NCI-H2196 (cell line): ENCODE results near the gene NHSL1.

Experiments
- DNase-seq: peaks from one replicate; lab custom pipeline; 2025; ENCODE audit not compliant: unreplicated experiment; lab: John Stamatoyannopoulos, UW

NHSL1 gene

DNA sequence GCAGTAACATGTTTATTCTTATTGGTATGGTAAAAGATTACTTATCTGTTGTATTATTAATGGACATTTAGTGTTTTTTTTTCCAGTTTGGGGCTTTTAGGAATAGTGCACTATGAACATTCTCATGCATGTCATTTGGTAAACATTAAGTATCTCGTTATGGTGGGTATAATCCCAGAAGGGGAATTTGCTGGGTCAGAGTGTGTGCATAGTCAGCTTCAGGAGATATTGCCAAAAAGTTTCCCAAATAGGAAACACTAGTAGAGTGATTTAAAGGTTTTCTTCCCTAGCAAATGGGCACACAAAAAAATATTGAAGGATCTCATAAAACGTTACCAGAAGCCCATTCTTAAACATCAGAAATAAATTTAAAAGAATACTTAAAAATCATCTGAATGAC lies 25.2 kb upstream of the NHSL1 start:
- DNase-seq = no peak

DNA sequence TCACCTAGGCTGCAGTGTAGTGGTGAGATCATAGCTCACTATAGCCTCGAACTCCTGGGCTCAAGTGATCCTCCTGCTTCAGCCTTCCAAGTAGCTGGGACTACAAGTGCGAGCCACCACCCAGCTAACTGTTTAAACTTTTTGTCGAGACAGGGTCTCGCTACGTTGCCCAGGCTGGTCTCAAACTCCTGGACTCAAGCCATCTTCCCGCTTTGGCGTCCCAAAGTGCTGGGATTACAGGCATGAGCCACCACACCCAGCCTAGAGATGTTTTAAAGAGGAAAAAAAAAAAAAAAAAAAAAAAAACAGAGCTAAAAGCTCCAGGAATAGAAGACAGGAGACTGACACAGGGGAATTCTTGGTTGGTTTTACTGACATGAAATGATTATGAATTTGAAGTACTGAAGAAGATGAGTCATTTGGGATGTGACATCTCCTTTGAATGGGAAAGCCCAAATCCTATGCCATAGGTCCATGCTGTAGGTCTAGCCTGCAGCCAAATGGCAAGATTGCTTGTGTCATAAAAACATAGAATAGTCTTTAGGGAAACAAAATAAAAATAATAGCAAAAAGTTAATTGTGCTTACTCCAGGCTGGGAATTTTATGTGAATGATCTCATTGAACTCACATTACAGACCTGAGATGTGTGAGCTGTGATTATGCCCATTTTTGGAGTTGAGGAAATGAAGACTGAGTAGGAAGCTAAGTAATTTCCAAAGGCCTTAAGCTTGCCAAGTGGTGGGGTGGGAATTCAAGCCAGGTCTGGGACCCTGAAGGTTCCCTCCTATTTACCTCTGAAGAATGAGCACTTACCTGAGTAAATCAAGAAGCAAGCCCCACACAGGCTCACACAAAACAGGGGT lies 24.3 kb upstream of the NHSL1 start:
- DNase-seq = no peak

DNA sequence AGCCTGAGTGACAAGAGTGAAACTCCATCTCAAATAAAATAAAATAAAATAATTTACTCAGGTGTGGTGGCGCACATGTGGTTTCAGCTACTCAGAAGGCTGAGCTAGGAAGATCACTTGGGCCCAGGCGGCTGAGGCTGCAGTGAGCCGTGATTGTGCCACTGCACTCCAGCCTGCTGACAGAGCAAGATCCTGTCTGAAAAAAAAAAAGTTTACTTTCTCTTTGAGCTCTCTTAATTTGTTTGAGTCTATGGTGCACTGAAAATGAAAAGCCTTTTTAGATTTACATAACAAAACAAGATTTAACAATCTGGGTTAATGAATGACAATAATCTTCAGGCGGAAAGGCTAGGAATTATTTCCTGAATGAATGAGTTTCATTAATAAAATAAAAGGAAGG lies 23.3 kb upstream of the NHSL1 start:
- DNase-seq = no peak

DNA sequence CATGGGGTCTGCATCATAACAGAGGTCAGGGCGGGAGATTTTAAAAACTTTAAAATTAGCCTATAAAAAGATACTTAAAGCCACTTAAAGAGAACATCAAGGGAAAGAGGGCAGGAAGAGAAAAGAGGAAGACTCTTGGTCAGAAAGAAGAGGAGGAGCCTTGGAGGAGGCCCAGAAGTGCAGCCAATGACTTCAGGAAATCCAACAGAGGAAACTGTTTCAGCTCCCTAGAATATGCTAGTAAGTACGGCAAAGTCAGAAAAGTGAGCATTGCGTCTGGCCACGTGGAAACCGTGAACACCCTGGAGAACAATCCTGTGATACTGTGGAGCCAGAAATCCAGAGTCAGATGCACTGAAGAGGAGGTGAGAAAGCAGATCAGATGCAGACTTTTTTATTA lies 22.5 kb upstream of the NHSL1 start:
- DNase-seq = no peak

DNA sequence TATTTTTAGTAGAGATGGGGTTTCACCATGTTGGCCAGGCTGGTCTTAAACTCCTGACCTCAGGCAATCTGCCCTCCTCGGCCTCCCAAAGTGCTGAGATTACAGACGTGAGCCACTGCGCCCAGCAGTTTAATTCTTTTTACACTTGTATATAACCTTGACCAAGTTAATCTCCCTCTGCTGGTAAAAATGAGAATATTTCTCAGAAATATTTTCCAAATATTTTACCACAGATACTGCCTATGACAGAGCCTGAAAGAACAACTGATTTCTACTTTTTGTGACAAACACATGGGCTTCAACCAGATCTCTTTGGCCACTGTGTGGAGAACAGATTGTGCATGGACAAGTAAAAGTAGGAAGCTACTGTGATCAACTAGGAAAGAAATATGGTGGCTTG lies 21.2 kb upstream of the NHSL1 start:
- DNase-seq = no peak

DNA sequence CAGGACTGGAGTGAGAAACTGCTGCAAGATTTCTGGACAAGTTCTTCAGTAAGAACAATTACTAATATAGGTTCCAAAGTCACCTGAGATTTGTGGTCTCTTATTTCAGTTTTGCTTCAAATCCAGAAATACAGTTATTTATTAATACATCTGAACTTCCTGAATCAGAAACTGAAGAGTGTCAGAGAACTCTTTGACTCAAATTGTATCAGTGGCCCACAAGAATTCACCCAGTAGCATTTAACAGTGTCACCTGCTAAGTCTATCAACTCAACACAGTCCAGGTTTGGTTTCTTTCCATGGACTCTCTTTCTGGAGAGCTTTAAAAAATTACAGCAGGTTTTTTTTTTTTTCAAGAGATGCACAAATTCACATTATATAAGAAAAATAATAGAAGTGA lies 18.8 kb upstream of the NHSL1 start:
- DNase-seq = no peak

DNA sequence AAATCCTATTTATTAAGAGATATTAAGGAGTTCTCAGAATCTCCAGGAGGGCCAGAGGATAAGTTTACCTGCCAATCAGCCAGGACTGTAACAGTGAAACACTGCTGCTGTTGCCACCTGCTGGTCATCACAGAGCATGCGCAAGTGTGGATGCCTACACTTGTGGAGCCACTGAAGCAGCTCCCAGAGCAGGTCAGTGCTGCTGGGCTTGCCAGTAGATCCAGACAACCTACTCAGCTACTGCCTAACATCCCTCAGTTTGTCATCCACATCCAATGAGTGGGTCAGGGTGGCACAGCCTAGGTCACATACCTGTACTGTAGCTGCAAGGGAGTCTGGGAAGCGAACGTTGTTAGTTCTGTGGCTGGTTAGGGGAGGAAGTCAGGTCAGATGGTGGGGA lies 18.3 kb upstream of the NHSL1 start:
- DNase-seq = no peak

DNA sequence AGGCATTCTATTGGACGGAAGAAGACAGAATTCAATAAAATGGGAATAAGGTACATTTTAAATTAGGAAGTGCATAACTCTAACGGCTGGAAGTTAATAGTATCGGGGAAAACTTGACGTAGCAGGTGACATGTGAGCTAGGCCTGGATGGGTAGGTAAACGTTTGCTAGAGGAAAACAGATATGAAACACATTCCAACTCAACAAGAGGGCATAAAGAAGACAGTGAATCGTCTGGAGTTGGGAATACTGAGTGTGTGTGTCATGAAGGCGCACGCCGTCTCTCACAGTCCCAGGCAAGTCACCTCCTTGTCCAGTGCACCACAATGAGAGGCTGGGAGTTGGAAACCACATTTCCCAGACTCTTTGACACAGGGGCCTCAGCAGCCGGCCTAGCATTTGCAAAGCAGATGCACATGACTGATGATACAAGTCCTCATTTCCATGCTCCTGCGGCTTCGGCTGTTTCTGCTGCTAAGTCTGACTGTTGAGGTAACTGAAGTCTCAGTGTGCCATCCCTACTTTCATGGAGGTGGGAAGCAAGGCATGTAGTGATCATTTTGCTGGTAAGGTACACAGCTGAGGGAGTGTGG lies 16.5 kb upstream of the NHSL1 start:
- DNase-seq = no peak

DNA sequence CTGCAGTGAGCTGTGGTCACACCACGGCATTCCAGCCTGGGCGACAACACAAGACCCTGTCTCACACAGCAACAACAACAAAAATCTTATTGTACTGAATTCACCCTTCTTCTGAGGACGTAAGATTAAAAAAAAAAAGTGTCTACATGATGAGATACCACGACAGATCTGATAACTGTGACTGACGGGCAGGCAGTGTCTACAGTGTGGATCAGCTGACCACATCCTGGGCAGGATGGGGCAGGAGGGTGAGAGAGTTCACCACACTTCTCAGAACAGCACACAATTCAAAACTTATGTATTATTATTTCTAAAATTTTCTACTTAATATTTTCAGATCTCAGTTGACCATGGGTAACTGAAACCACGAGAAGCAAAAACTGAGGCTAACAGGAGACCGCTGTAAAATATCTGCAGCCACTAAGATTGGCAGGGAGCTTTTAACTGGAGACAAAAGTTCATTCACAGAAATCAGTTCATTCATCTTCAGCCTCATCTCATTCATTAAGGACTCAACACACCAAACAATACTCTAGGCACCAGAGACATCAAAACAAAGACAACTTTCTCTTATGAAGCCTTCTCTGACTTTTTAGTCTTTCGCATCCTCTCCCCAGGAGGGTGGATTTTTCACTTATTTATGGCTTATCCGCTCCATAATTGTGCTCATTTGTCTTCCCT lies 15.7 kb upstream of the NHSL1 start:
- no peak for DNase-seq

DNA sequence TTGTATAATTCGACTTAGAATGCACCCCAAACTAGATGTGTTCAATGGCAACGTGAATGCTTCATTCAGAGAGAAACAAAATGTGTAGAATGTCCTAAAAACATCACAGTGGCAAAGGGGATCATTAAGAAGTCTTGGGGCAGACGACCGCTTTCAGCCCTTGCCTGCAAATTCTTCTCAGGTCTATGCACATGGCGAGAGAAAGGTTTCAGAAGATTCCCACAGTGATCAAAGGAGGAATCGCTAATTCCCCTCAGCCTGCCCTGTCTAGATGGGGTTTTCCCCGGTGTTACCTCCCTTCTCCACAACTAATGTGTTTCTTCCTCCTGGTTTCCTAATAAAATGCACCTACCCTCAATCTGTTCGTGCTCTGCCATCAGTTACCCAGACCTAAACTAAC lies 13.3 kb upstream of the NHSL1 start:
- no peak for DNase-seq

DNA sequence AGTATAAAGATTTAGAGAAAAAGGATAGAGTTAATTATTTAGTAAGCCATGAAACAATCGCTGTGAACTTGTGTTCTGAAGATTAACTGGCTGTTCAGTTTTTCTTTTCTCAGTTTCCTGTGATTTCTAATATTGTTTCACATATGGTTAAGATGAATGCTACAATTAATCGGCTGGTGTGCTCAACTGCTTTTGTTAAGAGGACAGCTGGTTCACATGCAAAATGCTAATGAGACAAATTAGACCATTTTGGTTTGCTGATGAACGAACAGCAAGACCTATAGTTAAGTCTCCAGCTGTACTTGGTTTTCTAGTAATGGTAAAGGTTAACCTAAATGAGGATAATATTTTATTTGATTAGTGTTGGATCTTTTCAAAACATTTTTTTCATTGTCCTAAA lies 10.8 kb upstream of the NHSL1 start:
- no peak for DNase-seq

DNA sequence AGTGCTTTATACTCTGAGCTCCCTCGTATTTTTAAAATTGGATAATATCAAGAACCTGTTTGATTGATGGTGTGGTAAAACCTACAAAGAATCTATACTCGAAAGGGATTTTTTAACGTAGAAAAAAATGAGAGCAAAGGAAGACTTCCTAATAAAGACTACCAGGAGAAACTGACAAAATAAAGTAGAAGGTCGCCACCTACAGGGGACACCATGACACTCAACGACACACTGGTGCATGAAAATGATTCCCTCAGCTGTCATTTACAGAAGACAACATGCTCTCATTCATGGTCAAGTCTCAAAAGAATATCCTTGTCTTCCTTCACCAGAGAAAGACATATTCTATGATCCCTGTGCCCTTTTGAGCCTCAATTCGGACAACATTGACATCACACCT lies 10.1 kb upstream of the NHSL1 start:
- DNase-seq = peak; percentile 14

DNA sequence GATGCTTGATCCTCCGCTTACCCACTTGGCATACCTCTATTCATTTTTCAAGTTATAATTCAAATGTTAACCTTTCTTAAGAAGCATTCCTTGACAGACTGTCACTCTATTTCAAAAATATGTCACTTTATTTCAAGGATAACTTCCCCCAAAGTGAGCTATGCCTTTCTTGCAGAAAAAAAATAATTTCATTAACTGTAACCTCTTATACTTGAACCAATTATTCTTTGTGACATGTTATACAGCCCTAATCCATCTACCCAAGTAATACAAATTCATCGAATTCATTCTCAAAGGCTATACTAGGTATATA lies 9.3 kb upstream of the NHSL1 start:
- no peak for DNase-seq

DNA sequence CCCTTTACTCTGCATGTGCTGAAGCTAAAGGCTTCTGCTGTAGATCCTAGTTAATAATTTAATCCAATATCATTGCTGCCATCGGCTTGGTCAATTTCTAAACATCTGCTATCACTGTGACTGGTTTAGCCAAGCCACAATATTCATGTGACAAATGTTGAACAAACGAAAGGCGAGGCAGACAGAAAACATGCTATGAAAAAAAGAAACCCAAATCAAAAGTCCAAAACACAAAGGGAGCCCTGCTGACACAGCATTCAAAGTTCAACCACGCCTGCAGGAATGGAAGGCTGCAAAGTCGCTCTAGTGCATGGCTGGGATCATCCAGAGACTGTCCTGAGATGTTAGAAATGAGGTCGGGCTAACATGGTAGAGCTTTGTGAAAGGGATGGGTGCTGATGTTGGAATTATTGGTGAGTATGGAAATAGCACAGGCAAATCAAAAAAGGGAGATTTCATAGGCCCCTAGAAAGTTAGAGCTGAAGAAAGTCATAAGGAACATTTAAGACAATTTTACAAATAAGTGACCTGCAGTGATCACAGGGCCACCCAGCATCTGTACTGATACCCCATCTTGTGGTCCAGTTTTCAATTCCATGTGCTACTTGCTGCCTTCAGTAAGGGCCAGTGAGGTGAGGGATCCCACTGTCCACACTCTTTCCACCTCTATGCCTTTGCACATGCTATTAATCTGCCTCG lies 8.8 kb upstream of the NHSL1 start:
- DNase-seq = no peak

DNA sequence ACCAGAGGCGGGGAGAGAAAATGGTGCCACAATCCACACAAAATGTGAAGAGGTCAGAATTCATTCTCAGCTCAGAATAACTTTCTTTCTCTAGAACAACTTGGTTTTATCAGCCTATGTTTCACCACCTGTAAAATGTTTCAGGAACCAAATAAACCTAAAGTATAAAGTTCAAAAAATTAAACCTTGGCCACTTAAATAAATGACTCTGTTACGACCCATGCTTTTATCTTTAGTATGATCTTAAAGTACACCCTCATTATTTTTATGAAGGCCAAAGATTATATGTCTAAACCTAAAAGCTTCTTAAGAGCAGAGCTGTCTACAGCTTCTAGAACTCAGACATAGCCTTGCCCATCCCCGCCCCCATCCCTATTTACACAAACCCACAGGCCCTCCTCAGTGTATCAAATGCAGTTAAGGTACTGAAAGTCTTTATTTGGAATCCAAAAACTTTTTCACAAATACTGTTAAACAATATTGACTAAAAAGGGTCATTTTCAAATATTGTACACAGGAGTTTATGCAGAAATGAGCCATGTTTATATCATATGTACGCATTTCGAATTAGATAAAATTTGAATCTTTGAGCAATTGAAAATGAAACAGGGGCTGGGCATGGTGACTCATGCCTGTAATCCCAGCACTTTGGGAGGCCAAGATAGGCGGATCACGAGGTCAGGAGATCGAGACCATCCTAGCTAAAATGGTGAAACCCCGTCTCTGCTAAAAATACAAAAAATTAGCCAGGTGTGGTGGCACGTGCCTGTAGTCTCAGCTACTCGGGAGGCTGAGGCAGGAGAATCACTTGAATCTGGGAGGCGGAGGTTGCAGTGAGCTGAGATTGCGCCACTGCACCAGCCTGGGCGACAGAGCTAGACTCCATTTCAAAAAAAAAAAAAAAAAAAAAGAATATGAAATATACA lies 5.7 kb upstream of the NHSL1 start:
- DNase-seq = no peak

DNA sequence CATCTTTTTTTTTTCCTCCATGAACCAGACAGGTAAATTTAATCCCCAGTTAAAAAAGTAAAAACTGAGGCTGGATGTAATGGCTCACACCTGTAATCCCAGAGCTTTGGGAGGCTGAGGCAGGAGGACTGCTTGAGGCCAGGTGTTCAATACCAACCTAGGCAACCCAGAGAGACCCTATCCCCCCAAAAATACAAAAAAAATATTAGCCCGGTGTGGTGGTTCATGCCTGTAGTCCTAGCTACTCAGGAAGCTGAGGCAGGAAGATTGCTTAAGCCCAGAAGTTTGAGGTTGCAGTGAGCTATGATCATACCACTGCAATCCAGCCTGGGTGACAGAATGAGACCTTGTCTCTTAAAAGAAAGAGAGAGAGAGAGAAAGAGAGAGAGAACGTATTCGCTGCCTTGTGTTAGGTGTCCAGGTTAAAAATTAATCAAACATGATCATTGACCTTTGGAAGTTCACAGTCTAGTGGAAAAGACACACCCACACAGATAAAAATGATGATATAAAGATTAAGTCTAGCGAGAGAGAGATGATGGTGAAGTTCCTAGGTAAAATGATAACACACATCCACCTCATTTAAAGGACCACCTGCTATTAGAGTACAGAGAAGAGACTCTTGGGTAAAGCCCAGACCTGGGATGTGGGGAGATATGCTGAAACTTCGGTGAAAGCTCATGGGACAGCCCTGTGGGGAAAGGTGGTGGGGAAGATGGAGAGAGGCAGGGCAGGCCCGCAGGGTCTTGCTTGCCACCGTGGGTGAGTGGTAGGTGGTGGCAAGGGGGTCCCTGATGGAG lies 4.8 kb upstream of the NHSL1 start:
- DNase-seq = no peak

DNA sequence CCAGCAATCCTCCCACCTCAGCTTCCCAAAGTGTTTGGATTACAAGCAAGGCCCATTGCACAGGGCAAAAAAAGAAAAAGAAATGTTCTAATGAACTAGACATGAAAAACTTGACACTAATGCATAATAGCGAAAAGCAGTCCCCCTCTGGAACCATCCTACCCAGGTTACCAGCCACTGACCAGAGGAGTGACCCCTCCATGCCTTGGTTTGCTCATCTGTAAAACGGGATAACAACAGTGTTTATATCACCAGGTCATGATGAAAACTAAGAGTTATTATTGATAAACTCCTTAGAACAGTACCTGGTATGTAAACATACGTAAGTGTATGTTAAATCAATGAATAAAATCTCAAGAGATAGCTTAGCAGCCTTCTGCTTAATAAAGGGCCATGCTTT lies 3.3 kb upstream of the NHSL1 start:
- DNase-seq = no peak

DNA sequence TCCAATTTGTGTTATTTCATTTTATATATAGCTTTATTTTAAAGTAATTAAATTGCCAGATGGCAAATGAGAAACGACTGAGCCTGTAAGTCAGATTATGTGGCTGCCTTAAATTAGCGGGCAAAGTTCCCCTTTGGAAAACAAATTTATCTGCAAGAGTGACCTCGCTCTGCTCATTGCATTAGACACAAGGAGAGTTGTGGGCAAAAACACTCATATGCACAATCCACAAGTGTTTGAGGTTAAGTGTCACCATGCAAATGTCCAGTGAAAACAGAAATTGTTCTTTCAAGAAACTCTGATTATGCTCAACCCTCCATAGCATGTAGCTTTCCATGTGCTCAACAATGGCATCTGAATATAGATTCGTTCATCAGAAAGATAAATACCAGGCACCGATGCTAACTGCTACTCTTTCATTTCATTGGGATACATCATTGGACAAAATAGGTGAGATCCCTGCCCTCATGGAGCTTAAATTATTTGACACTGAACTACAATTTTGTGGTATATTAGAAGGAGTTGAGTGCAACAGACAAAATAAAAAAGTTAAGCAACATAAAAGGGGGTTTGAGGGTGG lies 1.7 kb upstream of the NHSL1 start:
- DNase-seq = no peak

DNA sequence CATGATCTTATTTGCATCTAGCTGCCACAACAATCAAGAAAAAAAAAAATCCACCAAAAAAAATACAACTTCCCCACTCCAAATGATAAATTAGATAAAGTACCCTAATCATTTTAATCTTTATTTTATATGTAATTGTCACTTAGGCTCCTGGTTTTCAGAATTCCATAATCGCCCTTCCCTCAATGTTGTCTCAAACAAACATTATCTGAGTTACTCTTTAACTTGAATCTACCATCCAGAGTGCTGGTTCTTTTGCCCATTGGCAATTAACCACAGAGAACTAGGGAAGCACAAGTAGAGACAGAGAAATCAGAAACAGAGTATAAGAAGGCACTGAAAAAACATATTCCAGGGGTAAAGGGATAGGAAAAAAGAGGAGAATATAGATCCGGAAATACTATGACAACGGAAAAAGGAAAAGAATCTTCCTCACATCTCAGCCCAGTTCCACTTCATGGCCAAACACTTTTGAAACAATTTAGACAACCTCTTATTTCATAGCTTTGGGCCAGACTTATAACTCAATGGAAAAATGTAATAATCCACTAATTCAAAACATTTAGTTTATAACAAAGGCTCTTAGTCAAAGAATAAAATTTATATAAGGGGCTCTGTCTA lies 861 bp upstream of the NHSL1 start:
- DNase-seq = no peak
